ENCODE data around the gene MYLK2.
A peak's percentile ranks its signal among the peaks of the same experiment; 100 is the strongest.

The MYLK2 gene

DNA sequence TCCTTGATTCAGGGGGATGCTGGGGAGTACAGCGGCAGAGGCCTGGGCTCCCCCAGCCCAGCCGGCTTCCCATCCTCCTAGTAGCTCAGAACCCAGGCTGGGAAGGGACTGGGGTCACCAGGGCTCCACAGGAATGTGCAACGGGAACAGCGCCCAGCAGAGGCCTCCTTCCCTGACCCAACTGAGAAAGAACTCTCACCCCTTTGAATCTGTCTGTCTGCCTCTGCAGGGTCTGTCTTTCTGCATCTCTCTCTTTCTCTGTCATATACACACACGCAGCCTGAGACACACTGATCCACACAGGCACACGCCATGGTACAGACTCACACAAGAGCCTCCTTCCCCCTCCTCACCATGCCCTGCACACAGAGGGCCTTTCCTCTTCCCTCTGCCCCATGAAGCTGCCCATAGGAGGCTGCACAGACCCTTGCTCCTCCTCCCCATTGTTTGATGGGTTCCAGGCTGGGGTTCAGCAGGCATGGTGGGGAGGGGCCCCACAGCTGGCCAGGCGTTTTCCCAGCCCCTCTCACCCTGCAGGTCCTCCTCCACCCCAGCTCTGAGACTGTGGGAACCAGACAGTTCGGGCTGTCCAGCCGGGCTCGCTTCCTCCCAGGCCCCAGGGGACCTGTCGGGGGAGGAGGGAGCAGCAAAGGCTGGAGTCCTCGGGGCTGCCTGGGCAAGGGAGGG lies 23.5 kb downstream of the MYLK2 start:
- no peak for TF ChIP-seq EZH2phosphoT487 (IDR thresholded peaks at IDR 0.05; ENCODE audit: borderline replicate concordance)
- no peak for TF ChIP-seq CTCF (conservative IDR thresholded peaks at IDR 0.05; ENCODE audit: low read length)
- Histone ChIP-seq H3F3A (ENCODE audit: low read depth) (no peaks in the 10 kb centered on the region), H3K27me3 (ENCODE audit: insufficient read depth, low read length, poor library complexity, severe bottlenecking) (no peaks in the 10 kb centered on the region), H4K20me1 (ENCODE audit: insufficient read depth, low read length, poor library complexity, severe bottlenecking) (no peaks in the 10 kb centered on the region), H3K9ac (ENCODE audit: low read depth, low read length, poor library complexity, severe bottlenecking) (peak overlapping the region; percentile 29), H3K4me3 (ENCODE audit: low read length, poor library complexity, severe bottlenecking) (no peak overlapping the region), H3K79me2 (ENCODE audit: insufficient read depth, low read length) (no peaks in the 10 kb centered on the region), H3K36me3 (ENCODE audit: insufficient read depth, low read length) (no peaks in the 10 kb centered on the region), H3K9me3 (ENCODE audit: insufficient read depth, low read depth, low read length) (no peaks in the 10 kb centered on the region), H3K4me2 (ENCODE audit: low read depth, low read length, poor library complexity, severe bottlenecking) (peak overlapping the region; percentile 28), H2AFZ (ENCODE audit: low read length) (no peak overlapping the region), H3K9me2 (replicated peaks; ENCODE audit: low read depth, low read length) (no peaks in the 10 kb centered on the region), H3K4me1 (ENCODE audit: insufficient read depth, low read length, poor library complexity, severe bottlenecking) (peaks cover 47% of the 10 kb centered on the region)

GRCh38 chr20:31843288-31843687 lies 24.1 kb downstream of the MYLK2 start:
- Histone ChIP-seq H3K4me1 (ENCODE audit: insufficient read depth, low read length, poor library complexity, severe bottlenecking) (peaks cover 40% of the 10 kb centered on the region), H3K9ac (ENCODE audit: low read depth, low read length, poor library complexity, severe bottlenecking) (peak overlapping the region; percentile 29), H3K79me2 (ENCODE audit: insufficient read depth, low read length) (no peaks in the 10 kb centered on the region), H3K27me3 (ENCODE audit: insufficient read depth, low read length, poor library complexity, severe bottlenecking) (no peaks in the 10 kb centered on the region), H3K36me3 (ENCODE audit: insufficient read depth, low read length) (no peaks in the 10 kb centered on the region), H3K9me2 (replicated peaks; ENCODE audit: low read depth, low read length) (no peaks in the 10 kb centered on the region), H3F3A (ENCODE audit: low read depth) (no peaks in the 10 kb centered on the region), H2AFZ (ENCODE audit: low read length) (no peak overlapping the region), H3K4me3 (ENCODE audit: low read length, poor library complexity, severe bottlenecking) (no peak overlapping the region), H4K20me1 (ENCODE audit: insufficient read depth, low read length, poor library complexity, severe bottlenecking) (no peaks in the 10 kb centered on the region), H3K9me3 (ENCODE audit: insufficient read depth, low read depth, low read length) (no peaks in the 10 kb centered on the region), H3K4me2 (ENCODE audit: low read depth, low read length, poor library complexity, severe bottlenecking) (peak overlapping the region; percentile 28)
- TF ChIP-seq CTCF (conservative IDR thresholded peaks at IDR 0.05; ENCODE audit: low read length) = no peak
- TF ChIP-seq EZH2phosphoT487 (IDR thresholded peaks at IDR 0.05; ENCODE audit: borderline replicate concordance) = no peak

DNA sequence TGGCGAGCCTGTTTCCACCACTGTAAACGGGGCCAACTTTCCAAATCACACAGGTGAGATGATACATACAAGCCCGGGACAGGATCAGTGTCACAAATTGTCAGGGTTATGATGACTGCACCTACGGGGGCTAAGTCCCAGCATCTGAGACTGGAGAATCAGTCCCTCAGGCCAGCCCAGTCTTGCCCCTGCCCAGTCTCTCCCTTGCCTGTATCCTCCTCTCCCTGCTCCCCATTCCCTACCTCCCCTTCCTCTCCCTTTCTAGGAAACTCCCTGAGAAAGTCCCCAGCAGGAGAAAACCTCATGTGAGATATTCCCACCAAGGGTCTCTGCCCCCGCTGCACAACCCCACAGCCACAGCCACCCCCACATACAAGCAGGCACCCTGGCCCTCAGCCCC lies 24.7 kb downstream of the MYLK2 start:
- Histone ChIP-seq H3K79me2 (ENCODE audit: insufficient read depth, low read length) (no peaks in the 10 kb centered on the region), H3K36me3 (ENCODE audit: insufficient read depth, low read length) (no peaks in the 10 kb centered on the region), H3K9ac (ENCODE audit: low read depth, low read length, poor library complexity, severe bottlenecking) (no peak overlapping the region), H3K4me1 (ENCODE audit: insufficient read depth, low read length, poor library complexity, severe bottlenecking) (peaks cover 35% of the 10 kb centered on the region), H3K9me3 (ENCODE audit: insufficient read depth, low read depth, low read length) (no peaks in the 10 kb centered on the region), H3K27me3 (ENCODE audit: insufficient read depth, low read length, poor library complexity, severe bottlenecking) (no peaks in the 10 kb centered on the region), H2AFZ (ENCODE audit: low read length) (no peak overlapping the region), H3K9me2 (replicated peaks; ENCODE audit: low read depth, low read length) (no peaks in the 10 kb centered on the region), H3K4me2 (ENCODE audit: low read depth, low read length, poor library complexity, severe bottlenecking) (no peak overlapping the region), H3K4me3 (ENCODE audit: low read length, poor library complexity, severe bottlenecking) (no peak overlapping the region), H3F3A (ENCODE audit: low read depth) (no peaks in the 10 kb centered on the region), H4K20me1 (ENCODE audit: insufficient read depth, low read length, poor library complexity, severe bottlenecking) (no peaks in the 10 kb centered on the region)
- TF ChIP-seq EZH2phosphoT487 (IDR thresholded peaks at IDR 0.05; ENCODE audit: borderline replicate concordance) (no peak), CTCF (conservative IDR thresholded peaks at IDR 0.05; ENCODE audit: low read length) (no peak)
